Measurements from ENCODE around the gene PHF24.
A peak's percentile ranks its signal among the peaks of the same experiment; 100 is the strongest.
"Not testable (repeated sequence)": the region's sequence is repeated elsewhere in the genome, so short reads cannot be mapped to it uniquely, and the experiment has no call there.

PHF24 gene

DNA sequence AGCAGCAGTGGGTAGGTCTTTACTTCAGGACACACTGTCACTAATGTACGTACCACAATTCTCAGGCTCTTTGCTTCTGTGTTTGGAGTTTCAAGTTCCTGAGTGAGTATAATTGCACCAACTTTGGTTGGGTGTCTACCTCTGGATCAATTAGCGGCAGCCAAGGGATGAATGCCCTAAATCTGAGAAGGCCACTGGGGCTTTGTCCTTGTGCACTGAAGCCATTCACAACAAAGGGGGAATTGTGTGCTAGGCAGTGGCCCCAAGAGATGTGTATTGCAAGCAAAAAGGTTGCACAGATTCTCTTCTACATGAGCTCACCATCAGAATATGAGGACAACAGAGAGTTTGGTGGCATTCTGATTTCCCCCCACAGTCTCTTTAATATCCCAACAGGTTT lies 3.9 kb upstream of the PHF24 start:
- POLR2A ChIA-PET = no interaction called here
- no peak for DNase-seq (ENCODE audit: extremely low spot score)
- CTCF ChIA-PET = interaction anchor here (2.3 kb wide), 1 partner anchor 55 kb away, joined by 6 read pairs; no protein-coding TSS in a partner anchor
- TF ChIP-seq, protein P1, sequence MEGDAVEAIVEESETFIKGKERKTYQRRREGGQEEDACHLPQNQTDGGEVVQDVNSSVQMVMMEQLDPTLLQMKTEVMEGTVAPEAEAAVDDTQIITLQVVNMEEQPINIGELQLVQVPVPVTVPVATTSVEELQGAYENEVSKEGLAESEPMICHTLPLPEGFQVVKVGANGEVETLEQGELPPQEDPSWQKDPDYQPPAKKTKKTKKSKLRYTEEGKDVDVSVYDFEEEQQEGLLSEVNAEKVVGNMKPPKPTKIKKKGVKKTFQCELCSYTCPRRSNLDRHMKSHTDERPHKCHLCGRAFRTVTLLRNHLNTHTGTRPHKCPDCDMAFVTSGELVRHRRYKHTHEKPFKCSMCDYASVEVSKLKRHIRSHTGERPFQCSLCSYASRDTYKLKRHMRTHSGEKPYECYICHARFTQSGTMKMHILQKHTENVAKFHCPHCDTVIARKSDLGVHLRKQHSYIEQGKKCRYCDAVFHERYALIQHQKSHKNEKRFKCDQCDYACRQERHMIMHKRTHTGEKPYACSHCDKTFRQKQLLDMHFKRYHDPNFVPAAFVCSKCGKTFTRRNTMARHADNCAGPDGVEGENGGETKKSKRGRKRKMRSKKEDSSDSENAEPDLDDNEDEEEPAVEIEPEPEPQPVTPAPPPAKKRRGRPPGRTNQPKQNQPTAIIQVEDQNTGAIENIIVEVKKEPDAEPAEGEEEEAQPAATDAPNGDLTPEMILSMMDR (IDR thresholded peaks at IDR 0.05; ENCODE audit: control extremely low read depth, extremely low read depth, low read depth, missing control alignments) = no peak

DNA sequence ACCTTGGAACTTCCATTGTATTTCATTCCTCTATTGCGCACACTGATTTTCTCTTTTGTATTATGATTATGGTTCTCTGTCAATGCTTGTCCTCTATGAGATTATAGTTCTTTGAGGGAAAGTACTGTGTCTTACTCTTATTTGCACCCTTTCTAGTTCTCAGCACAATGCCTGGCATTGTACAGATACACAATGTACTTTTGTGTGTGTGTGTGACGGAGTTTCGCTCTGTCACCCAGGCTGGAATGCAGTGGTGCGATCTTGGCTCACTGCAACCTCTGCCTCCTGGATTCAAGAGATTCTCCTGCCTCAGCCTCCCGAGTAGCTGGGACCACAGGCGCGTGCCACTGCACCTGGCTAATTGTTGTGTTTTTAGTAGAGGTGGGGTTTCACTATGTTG lies 2.0 kb upstream of the PHF24 start:
- POLR2A ChIA-PET, CTCF ChIA-PET: not testable (repeated sequence)

DNA sequence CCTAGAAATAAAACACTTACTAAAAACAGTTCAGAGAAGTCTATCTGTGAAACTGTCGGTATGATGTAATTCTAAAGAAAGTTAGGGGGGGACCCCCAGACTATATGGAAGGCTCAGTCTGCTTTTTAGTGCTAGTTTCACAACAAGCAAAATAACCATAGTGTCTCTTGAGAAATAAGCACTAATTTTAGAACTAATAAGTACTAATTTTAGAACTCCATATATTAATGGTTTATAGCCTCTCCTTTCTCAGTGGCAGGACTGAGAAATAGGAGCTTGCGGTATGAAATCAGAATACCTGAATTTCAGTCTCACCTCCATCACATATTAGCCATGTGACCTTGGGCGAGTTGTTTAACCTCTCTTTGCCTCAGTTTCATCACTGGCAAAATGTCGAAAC lies 1.4 kb upstream of the PHF24 start:
- POLR2A ChIA-PET = no interaction called here
- TF ChIP-seq, protein P1 (IDR thresholded peaks at IDR 0.05; ENCODE audit: control extremely low read depth, extremely low read depth, low read depth, missing control alignments) = no peak
- DNase-seq (ENCODE audit: extremely low spot score) = peak; percentile 34
- CTCF ChIA-PET = interaction anchor here (0.9 kb wide), 1 partner anchor 29 kb away, joined by 3 read pairs; no protein-coding TSS in a partner anchor

More for the DNA sequence above, 2.0 kb upstream of the PHF24 start:
- DNase-seq (ENCODE audit: extremely low spot score) = not testable (repeated sequence)

DNA sequence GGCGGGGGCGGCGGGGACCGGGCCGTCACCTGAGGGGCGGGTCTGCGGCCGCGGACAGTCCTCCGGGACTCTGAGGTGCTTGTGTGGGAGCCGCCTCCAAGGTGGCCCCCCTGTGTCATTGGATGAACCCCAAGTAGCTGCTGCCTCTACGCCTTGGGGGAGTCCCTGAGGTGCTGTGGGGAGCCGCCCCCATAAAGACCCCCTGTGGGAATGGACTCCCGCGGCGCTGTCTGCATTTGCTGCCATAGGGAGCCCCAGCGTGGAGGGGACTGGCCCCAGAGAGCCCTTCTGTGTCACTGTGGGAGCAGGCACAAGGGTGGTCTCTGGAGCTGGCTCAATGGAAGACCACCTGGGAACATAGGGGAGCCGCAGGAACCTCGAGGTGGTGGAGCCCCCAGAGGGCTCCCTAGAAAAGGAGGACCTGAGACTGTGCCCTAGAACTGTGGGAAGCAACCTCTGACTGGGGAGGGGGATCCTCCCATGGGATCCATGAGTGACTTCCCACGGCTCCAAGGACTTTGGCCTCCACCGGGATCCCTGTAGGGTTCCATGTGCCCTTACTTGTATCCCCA lies 412 bp downstream of the PHF24 start:
- POLR2A ChIA-PET = no interaction called here
- CTCF ChIA-PET = interaction anchor here (1.1 to 1.2 kb wide), 2 partner anchors 26 to 59 kb away, joined by 3 to 6 read pairs; no protein-coding TSS in a partner anchor
- TF ChIP-seq, protein P1 (IDR thresholded peaks at IDR 0.05; ENCODE audit: control extremely low read depth, extremely low read depth, low read depth, missing control alignments) = no peak
- DNase-seq (ENCODE audit: extremely low spot score) = no peak

DNA sequence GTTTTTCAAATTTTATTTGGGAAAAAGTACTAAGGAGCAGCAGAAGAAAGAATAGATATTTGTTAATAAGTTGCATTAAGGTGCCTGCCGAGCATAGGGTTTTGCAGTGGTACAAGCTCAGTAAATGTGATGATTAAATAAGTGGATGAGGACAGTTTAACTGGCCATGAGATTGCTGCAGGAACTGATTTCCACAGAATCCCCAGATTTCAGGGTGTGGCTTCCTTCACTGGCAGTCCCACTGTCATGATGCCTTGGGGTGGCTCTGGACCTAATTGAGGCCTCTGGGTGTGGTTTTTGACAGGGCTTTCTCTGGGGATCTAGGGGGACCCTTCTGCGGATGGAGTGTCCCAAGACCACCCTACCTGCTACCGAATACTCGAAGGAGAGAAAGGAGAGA lies 1.4 kb downstream of the PHF24 start:
- CTCF ChIA-PET = interaction anchor here (1.1 to 1.2 kb wide), 2 partner anchors 25 to 60 kb away, joined by 3 to 6 read pairs; no protein-coding TSS in a partner anchor
- POLR2A ChIA-PET = no interaction called here

DNA sequence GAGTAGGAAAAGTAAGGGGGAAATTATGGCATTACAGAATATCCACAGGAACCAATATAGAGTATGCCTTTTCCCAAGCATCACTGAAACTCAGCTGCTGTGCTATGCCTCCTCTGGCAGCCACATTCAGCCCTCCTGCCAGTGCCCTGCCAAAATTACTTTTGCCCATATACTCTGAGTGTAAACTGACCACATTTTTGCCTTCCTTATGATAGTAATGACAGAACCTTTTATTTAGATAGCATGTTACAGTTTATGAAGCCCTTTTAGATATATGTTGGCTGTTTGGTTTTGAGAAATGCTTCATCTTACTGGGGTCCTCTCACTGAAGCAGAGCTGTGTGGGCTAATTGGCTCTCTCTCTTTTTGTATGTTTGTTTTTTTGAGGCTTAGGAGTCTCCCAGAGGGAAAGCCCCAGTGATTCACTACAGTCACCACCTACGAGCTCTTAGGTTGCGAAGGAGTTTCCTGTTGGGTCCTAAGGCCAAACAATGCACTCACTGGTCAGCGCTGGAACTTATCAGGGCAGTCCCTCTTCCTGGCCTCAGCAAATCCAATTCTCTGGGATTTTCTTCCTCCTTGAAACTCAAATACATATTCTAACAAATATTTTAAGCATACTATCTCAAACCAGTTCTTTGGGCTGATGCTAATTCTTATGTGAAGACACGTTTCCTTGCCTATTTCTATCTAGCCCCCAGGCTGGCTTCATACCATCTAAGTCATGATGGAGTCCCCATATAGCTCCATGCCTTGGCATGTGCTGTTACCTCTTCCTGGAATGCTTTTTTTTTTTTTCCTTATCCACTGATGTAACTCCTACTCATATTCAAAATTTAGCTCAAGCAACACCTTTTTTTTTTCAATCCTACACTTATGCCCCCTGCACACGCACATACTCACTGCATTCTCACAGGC lies 3.7 kb downstream of the PHF24 start:
- ChIA-PET POLR2A (no interaction called here), CTCF (interaction anchor here (1.3 to 2.2 kb wide), 6 partner anchors 23 to 539 kb away, joined by 3 to 13 read pairs (median 5); no protein-coding TSS in a partner anchor)
- TF ChIP-seq, protein P1 (IDR thresholded peaks at IDR 0.05; ENCODE audit: control extremely low read depth, extremely low read depth, low read depth, missing control alignments) = no peak
- no peak for DNase-seq (ENCODE audit: extremely low spot score)

More for the DNA sequence above, 1.4 kb downstream of the PHF24 start:
- TF ChIP-seq, protein P1 (IDR thresholded peaks at IDR 0.05; ENCODE audit: control extremely low read depth, extremely low read depth, low read depth, missing control alignments) = no peak
- DNase-seq (ENCODE audit: extremely low spot score) = no peak

All from GM10248 (cell line).